ENCODE measurements around the gene KCNK10.

Gene KCNK10

GRCh38 chr14:88164906-88165534 is 158.0 kb downstream of the KCNK10 start:
- Histone ChIP-seq H3K4me3 (replicated peaks; ENCODE audit: insufficient read depth, low read length) (no peak overlapping the region), H3K27me3 (ENCODE audit: insufficient read depth, poor library complexity, severe bottlenecking) (peaks cover 4% of the 10 kb centered on the region), H3K27ac (replicated peaks) (no peak overlapping the region)
- DNase-seq (ENCODE audit: low read depth in 1 of 2, low spot score in 1 of 2), result no peak
- TF ChIP-seq REST (IDR thresholded peaks at IDR 0.05; ENCODE audit: insufficient replicate concordance, low read depth) (no peak), POLR2AphosphoS5 (IDR thresholded peaks at IDR 0.05; ENCODE audit: low read depth) (no peak), GABPA (IDR thresholded peaks at IDR 0.05; ENCODE audit: low read depth) (no peak)

- no peak for DNase-seq (ENCODE audit: low read depth in 1 of 2, low spot score in 1 of 2)
- TF ChIP-seq POLR2AphosphoS5 (IDR thresholded peaks at IDR 0.05; ENCODE audit: low read depth), result no peak
- TF ChIP-seq CTCF (IDR thresholded peaks at IDR 0.05; ENCODE audit: insufficient read depth, low read length), result no peak
- TF ChIP-seq REST (IDR thresholded peaks at IDR 0.05; ENCODE audit: insufficient replicate concordance, low read depth), result no peak
- no peak for TF ChIP-seq GABPA (IDR thresholded peaks at IDR 0.05; ENCODE audit: low read depth)
- TF ChIP-seq SPI1 (IDR thresholded peaks at IDR 0.05; ENCODE audit: borderline replicate concordance, low read depth), result no peak
- Histone ChIP-seq H3K27ac (replicated peaks) (no peak overlapping the region), H3K4me3 (replicated peaks; ENCODE audit: insufficient read depth, low read length) (no peak overlapping the region), H3K27me3 (ENCODE audit: insufficient read depth, poor library complexity, severe bottlenecking) (peaks cover 4% of the 10 kb centered on the region)
Observed at GRCh38 chr14:88163731-88164255, 159.3 kb downstream of the KCNK10 start.

GRCh38 chr14:88156127-88156526 is 166.9 kb downstream of the KCNK10 start:
- no peak overlapping the region for H3K4me3 ChIP-seq (replicated peaks; ENCODE audit: insufficient read depth, low read length)
- H3K27me3 ChIP-seq (ENCODE audit: insufficient read depth, poor library complexity, severe bottlenecking), result no peaks in the 10 kb centered on the region
- DNase-seq (ENCODE audit: low read depth in 1 of 2, low spot score in 1 of 2), result no peak
- no peak overlapping the region for H3K27ac ChIP-seq (replicated peaks)
- no peak for TF ChIP-seq GABPA (IDR thresholded peaks at IDR 0.05; ENCODE audit: low read depth)
- no peak for TF ChIP-seq CTCF (IDR thresholded peaks at IDR 0.05; ENCODE audit: insufficient read depth, low read length)
- no peak for TF ChIP-seq REST (IDR thresholded peaks at IDR 0.05; ENCODE audit: insufficient replicate concordance, low read depth)
- no peak for TF ChIP-seq SPI1 (IDR thresholded peaks at IDR 0.05; ENCODE audit: borderline replicate concordance, low read depth)
- no peak for TF ChIP-seq POLR2AphosphoS5 (IDR thresholded peaks at IDR 0.05; ENCODE audit: low read depth)

All from HL-60 (cell line).